Liver (tissue), 9 donors: Measurements from ENCODE around the gene SYNPO. TPM values are rescaled to one million over a fixed set of nuclear protein-coding genes. Genes with fewer than 3 reads are reported as not detected.
A peak's percentile ranks its signal among the peaks of the same experiment; 100 is the strongest.

Source experiments
- DNase-seq: peaks from one replicate; pipeline ENCODE4 v3.0.0-alpha.2; 2017; ENCODE audit warnings: low spot score
- H3K27ac ChIP-seq, 2 donors: one replicate each; pipeline ENCODE4 v1.7.0; 2013; ENCODE audit warnings: inconsistent platforms in 2 of 2, low read length in 2 of 2, control low read depth in 1 of 2, low read depth in 1 of 2, mild to moderate bottlenecking in 1 of 2
- H3K27me3 ChIP-seq, 4 donors: one replicate each; pipeline versions ENCODE4 v1.6.1 to v1.7.0; 2013; ENCODE audit warnings: low read length in 3 of 4, inconsistent platforms in 1 of 4, mild to moderate bottlenecking in 1 of 4, moderate library complexity in 1 of 4; ENCODE audit not compliant: control insufficient read depth in 4 of 4, insufficient read depth in 4 of 4
- H3K36me3 ChIP-seq, 4 donors: one replicate each; pipeline versions ENCODE4 v1.6.1 to v1.7.0; 2013; ENCODE audit warnings: low read length in 3 of 4, mild to moderate bottlenecking in 3 of 4, low read depth in 1 of 4, moderate library complexity in 1 of 4; ENCODE audit not compliant: control insufficient read depth in 4 of 4, insufficient read depth in 3 of 4
- H3K4me1 ChIP-seq, 4 donors: one replicate each; pipeline versions ENCODE4 v1.6.1 to v1.7.0; 2013; ENCODE audit warnings: low read length in 3 of 4, mild to moderate bottlenecking in 3 of 4, moderate library complexity in 1 of 4; ENCODE audit not compliant: control insufficient read depth in 4 of 4, insufficient read depth in 4 of 4
- H3K4me3 ChIP-seq, 3 donors: one replicate each; pipeline versions ENCODE4 v1.6.1 to v1.7.0; 2013; ENCODE audit warnings: low read length in 3 of 3, control low read depth in 1 of 3, low read depth in 1 of 3, mild to moderate bottlenecking in 1 of 3
- H3K9ac ChIP-seq, 2 donors: one replicate each; pipeline ENCODE4 v1.7.0; 2013; ENCODE audit warnings: low read length in 2 of 2, mild to moderate bottlenecking in 2 of 2, moderate library complexity in 2 of 2, control low read depth in 1 of 2, low read depth in 1 of 2
- H3K9me3 ChIP-seq, 4 donors: one replicate each; pipeline versions ENCODE4 v1.6.1 to v1.7.0; 2013; ENCODE audit warnings: low read length in 3 of 4; ENCODE audit not compliant: control insufficient read depth in 4 of 4
- EGR1 ChIP-seq, 2 donors: IDR thresholded peaks; 2 replicates each; pipeline ENCODE4 v1.6.1; 2016 to 2018; ENCODE audit warnings: antibody characterized with exemption in 2 of 2, low read depth in 2 of 2
- FOXA1 ChIP-seq: IDR thresholded peaks from 2 replicates; pipeline ENCODE4 v1.6.1; 2016; ENCODE audit warnings: antibody characterized with exemption
- FOXA2 ChIP-seq: IDR thresholded peaks from 2 replicates; pipeline ENCODE4 v1.6.1; 2016; ENCODE audit warnings: antibody characterized with exemption
- GABPA ChIP-seq, 2 donors: IDR thresholded peaks in 1 of 2; conservative IDR thresholded peaks in 1 of 2; 2 replicates each; pipeline ENCODE4 v1.6.1; 2016; ENCODE audit warnings: antibody characterized with exemption in 2 of 2, mild to moderate bottlenecking in 1 of 2, moderate library complexity in 1 of 2
- HNF4A ChIP-seq, 2 donors: conservative IDR thresholded peaks; 2 replicates each; pipeline ENCODE4 v1.6.1; 2016; ENCODE audit warnings: antibody characterized with exemption in 2 of 2, mild to moderate bottlenecking in 2 of 2
- JUND ChIP-seq, 2 donors: IDR thresholded peaks; 2 replicates each; pipeline ENCODE4 v1.6.1; 2016; ENCODE audit warnings: antibody characterized with exemption in 2 of 2
- NR2F2 ChIP-seq: IDR thresholded peaks from 2 replicates; pipeline ENCODE4 v1.6.1; 2016; ENCODE audit warnings: antibody characterized with exemption
- RAD21 ChIP-seq, 2 donors: IDR thresholded peaks; 2 replicates each; pipeline ENCODE4 v1.6.1; 2016; ENCODE audit warnings: antibody characterized with exemption in 2 of 2, mild to moderate bottlenecking in 2 of 2
- RXRA ChIP-seq, 2 donors: IDR thresholded peaks; 2 replicates each; pipeline ENCODE4 v1.6.1; 2017 to 2018; ENCODE audit warnings: antibody characterized with exemption in 2 of 2, mild to moderate bottlenecking in 1 of 2
- SP1 ChIP-seq: IDR thresholded peaks from 2 replicates; pipeline ENCODE4 v1.6.1; 2018; ENCODE audit warnings: antibody characterized with exemption, mild to moderate bottlenecking
- TAF1 ChIP-seq: conservative IDR thresholded peaks from 2 replicates; pipeline ENCODE4 v1.6.1; 2016; ENCODE audit warnings: antibody characterized with exemption, mild to moderate bottlenecking
- YY1 ChIP-seq: IDR thresholded peaks from 2 replicates; pipeline ENCODE4 v1.6.1; 2016; ENCODE audit warnings: antibody characterized with exemption, mild to moderate bottlenecking
- WGBS: extraction: QIAGEN DNeasy Blood & Tissue Kit; methylation state at CpG from one replicate; pipeline ENCODE4 v1.1.7; 2013; 5-methylcytosine and 5-hydroxymethylcytosine counted together
- polyA plus RNA-seq, 2 donors: library from polyadenylated mRNA; stranded (reverse) in 1 of 2; unstranded in 1 of 2; fragments of 200-250 nt in 1 of 2; fragments of >200 nt in 1 of 2; fragmentation: Nextera tagmentation in 1 of 2; extraction: Ambion mirVana in 1 of 2; gene quantifications; one replicate each; pipeline versions ENCODE4 v1.2.1 to v1.2.3, GENCODE V29; 2013 to 2015
- total RNA-seq, 2 donors: library from RNA; depleted of rRNA; stranded (reverse); fragments of >200 nt; gene quantifications; one replicate each; pipeline ENCODE4 v1.2.3, GENCODE V29; 2014
- TF ChIP-seq, protein P1 (sequence below): IDR thresholded peaks from 2 replicates; pipeline ENCODE4 v1.6.1; 2016; ENCODE audit warnings: antibody characterized with exemption
- TF ChIP-seq, protein P2 (sequence below): IDR thresholded peaks from 2 replicates; pipeline ENCODE4 v1.6.1; 2016; ENCODE audit warnings: antibody characterized with exemption
- TF ChIP-seq, protein P3 (sequence below): IDR thresholded peaks from 2 replicates; pipeline ENCODE4 v1.6.1; 2016; ENCODE audit warnings: antibody characterized with exemption, mild to moderate bottlenecking
- TF ChIP-seq, protein P4 (sequence below): fragments of 150-350 bp; IDR thresholded peaks from 2 replicates; pipeline ENCODE4 v1.5.1; 2017; ENCODE audit warnings: improper control_type of control experiment, low read depth, low read length; ENCODE audit not compliant: missing input control
- TF ChIP-seq, protein P5 (sequence below): IDR thresholded peaks from 2 replicates; pipeline ENCODE4 v1.6.1; 2016; ENCODE audit warnings: antibody characterized with exemption
- donor health status: healthy.
- donor health status: healthy.
- donor health status: healthy.
- donor health status: healthy.
- donor health status: healthy.

SYNPO gene
- total and polyA plus RNA-seq, 4 donors: 1.1 to 36.6 (median 10.7) TPM

DNA sequence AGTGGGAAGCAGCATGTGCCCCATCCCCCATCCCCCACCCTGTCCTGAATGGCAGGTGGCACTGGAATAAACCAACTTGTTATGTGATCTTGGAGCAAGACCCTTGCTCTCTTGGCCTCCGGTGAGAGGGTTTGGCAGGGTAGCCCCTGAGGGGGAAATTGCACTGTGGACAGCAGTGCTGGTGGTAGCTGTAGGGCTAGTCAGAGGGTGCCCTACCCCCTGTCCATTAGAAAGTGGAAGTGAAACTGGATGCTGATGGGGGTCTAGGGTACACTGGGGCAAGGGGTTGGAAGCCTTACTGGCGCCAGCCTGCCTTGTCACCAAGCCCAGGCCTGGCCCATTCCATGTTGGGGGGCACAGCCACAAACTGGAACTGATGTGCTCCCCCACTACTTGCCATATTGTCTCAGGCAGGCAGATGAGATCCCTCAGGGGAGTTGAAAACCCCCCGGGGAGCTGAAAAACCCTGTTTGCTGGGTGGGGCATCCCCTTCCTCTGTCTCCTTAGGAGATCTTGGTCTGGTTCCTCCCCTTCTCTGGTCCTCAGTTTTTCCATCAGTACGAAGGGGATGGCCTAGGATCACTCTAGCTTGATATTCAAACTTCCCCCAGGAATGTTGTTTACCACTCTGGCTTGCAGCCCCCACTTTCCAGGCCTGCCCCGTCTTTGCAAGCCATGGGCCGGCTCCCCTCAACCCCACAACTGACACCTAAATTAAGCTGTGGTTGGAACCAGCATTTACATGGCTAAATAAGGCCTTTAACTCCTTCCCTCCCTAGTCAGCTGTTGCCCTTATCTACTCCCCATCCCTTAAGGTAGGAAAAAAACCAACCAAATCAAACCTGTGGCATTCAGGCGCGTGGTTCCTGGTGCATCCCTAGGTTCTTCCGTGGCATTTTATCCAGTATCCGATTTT, 14.4 kb upstream of the SYNPO start:
- WGBS: 68% methylated on average over 10 of the region's 10 CpGs
- peak overlapping the region; percentile 67 to 90 for H3K27ac ChIP-seq
- no peak for DNase-seq
- H3K9ac ChIP-seq: peak overlapping the region in 1 of 2 donors; percentile 40
- peak overlapping the region; percentile 68 to 74 (median 68) for H3K4me3 ChIP-seq
- no peaks in the 10 kb centered on the region for H3K36me3 ChIP-seq
- peaks cover 13 to 61% (median 54%) of the 10 kb centered on the region in 4 donors for H3K4me1 ChIP-seq
- no peaks in the 10 kb centered on the region for H3K9me3 ChIP-seq
- TF ChIP-seq, protein P1, sequence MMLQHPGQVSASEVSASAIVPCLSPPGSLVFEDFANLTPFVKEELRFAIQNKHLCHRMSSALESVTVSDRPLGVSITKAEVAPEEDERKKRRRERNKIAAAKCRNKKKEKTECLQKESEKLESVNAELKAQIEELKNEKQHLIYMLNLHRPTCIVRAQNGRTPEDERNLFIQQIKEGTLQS: no peak
- TF ChIP-seq, protein P2, sequence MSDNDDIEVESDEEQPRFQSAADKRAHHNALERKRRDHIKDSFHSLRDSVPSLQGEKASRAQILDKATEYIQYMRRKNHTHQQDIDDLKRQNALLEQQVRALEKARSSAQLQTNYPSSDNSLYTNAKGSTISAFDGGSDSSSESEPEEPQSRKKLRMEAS: no peak
- H3K27me3 ChIP-seq: no peaks in the 10 kb centered on the region

DNA sequence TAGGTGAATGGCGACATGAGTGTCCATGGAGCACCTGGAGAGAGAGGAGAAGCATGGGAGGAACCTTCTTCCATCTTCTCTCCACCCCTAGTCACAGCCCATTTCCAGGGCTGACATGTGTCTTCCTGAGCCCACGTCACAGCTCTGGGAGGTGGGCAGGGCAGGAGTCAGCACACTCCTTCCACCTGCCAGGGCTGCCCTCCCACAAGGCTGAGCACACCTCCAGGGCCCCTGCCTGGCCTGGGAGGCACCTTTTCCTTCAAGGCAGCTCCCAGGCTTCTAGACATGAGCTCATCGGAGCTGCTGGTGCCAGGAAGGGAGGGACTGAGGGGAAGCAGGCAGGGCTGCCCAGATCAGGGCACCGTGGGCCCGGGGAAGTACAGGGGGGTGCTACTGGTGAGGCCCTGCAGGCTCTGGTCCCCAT, 13.6 kb upstream of the SYNPO start:
- Histone ChIP-seq H3K4me1 (peaks cover 13 to 67% (median 58%) of the 10 kb centered on the region in 4 donors), H3K4me3 (no peak overlapping the region), H3K27ac (peak overlapping the region; percentile 67 to 90), H3K9me3 (no peaks in the 10 kb centered on the region), H3K9ac (no peak overlapping the region), H3K36me3 (no peaks in the 10 kb centered on the region), H3K27me3 (no peaks in the 10 kb centered on the region)
- DNase-seq: no peak
- 62% methylated on average over 5 of the region's 5 CpGs for WGBS
- TF ChIP-seq, protein P1: no peak
- no peak for TF ChIP-seq YY1
- TF ChIP-seq TAF1: no peak
- TF ChIP-seq FOXA2: no peak
- TF ChIP-seq HNF4A (conservative IDR thresholded peaks at IDR 0.05): no peak
- TF ChIP-seq, protein P3, sequence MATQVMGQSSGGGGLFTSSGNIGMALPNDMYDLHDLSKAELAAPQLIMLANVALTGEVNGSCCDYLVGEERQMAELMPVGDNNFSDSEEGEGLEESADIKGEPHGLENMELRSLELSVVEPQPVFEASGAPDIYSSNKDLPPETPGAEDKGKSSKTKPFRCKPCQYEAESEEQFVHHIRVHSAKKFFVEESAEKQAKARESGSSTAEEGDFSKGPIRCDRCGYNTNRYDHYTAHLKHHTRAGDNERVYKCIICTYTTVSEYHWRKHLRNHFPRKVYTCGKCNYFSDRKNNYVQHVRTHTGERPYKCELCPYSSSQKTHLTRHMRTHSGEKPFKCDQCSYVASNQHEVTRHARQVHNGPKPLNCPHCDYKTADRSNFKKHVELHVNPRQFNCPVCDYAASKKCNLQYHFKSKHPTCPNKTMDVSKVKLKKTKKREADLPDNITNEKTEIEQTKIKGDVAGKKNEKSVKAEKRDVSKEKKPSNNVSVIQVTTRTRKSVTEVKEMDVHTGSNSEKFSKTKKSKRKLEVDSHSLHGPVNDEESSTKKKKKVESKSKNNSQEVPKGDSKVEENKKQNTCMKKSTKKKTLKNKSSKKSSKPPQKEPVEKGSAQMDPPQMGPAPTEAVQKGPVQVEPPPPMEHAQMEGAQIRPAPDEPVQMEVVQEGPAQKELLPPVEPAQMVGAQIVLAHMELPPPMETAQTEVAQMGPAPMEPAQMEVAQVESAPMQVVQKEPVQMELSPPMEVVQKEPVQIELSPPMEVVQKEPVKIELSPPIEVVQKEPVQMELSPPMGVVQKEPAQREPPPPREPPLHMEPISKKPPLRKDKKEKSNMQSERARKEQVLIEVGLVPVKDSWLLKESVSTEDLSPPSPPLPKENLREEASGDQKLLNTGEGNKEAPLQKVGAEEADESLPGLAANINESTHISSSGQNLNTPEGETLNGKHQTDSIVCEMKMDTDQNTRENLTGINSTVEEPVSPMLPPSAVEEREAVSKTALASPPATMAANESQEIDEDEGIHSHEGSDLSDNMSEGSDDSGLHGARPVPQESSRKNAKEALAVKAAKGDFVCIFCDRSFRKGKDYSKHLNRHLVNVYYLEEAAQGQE: no peak
- no peak for TF ChIP-seq EGR1 (IDR thresholded peaks at IDR 0.05; ENCODE audit: low read depth in 2 of 2)
- TF ChIP-seq, protein P2: no peak
- TF ChIP-seq, protein P4, sequence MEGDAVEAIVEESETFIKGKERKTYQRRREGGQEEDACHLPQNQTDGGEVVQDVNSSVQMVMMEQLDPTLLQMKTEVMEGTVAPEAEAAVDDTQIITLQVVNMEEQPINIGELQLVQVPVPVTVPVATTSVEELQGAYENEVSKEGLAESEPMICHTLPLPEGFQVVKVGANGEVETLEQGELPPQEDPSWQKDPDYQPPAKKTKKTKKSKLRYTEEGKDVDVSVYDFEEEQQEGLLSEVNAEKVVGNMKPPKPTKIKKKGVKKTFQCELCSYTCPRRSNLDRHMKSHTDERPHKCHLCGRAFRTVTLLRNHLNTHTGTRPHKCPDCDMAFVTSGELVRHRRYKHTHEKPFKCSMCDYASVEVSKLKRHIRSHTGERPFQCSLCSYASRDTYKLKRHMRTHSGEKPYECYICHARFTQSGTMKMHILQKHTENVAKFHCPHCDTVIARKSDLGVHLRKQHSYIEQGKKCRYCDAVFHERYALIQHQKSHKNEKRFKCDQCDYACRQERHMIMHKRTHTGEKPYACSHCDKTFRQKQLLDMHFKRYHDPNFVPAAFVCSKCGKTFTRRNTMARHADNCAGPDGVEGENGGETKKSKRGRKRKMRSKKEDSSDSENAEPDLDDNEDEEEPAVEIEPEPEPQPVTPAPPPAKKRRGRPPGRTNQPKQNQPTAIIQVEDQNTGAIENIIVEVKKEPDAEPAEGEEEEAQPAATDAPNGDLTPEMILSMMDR: no peak
- TF ChIP-seq SP1: no peak
- TF ChIP-seq RXRA (IDR thresholded peaks at IDR 0.05): no peak
- TF ChIP-seq GABPA (IDR thresholded peaks at IDR 0.05 in 1 of 2, conservative IDR thresholded peaks at IDR 0.05 in 1 of 2): no peak
- TF ChIP-seq RAD21 (IDR thresholded peaks at IDR 0.05): no peak
- TF ChIP-seq JUND (IDR thresholded peaks at IDR 0.05): no peak
- no peak for TF ChIP-seq FOXA1
- TF ChIP-seq NR2F2: no peak
- TF ChIP-seq, protein P5, sequence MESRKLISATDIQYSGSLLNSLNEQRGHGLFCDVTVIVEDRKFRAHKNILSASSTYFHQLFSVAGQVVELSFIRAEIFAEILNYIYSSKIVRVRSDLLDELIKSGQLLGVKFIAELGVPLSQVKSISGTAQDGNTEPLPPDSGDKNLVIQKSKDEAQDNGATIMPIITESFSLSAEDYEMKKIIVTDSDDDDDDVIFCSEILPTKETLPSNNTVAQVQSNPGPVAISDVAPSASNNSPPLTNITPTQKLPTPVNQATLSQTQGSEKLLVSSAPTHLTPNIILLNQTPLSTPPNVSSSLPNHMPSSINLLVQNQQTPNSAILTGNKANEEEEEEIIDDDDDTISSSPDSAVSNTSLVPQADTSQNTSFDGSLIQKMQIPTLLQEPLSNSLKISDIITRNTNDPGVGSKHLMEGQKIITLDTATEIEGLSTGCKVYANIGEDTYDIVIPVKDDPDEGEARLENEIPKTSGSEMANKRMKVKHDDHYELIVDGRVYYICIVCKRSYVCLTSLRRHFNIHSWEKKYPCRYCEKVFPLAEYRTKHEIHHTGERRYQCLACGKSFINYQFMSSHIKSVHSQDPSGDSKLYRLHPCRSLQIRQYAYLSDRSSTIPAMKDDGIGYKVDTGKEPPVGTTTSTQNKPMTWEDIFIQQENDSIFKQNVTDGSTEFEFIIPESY: no peak
